Esophagus squamous epithelium (tissue), 4 donors: ENCODE data around the gene FRK.

Experiments used
- CTCF ChIP-seq, 6 experiments: fragments of 450-650 bp in 4 of 6; fragments of 200-600 bp in 2 of 6; sonication (generic) in 2 of 6; IDR thresholded peaks; one replicate each; pipeline ENCODE4 v1.5.1; 2016 to 2019; ENCODE audit warnings: antibody characterized with exemption in 6 of 6, mild to moderate bottlenecking in 4 of 6, moderate library complexity in 4 of 6
- POLR2A ChIP-seq, 4 donors: fragments of 450-650 bp; IDR thresholded peaks; one replicate each; pipeline ENCODE4 v1.6.1; 2017; ENCODE audit warnings: antibody characterized with exemption in 4 of 4, mild to moderate bottlenecking in 4 of 4, moderate library complexity in 3 of 4

- no peak for TF ChIP-seq CTCF (IDR thresholded peaks at IDR 0.05)
- TF ChIP-seq POLR2A (IDR thresholded peaks at IDR 0.05) = no peak
Measured at GRCh38 chr6:115922971-115923370, 137.7 kb downstream of the FRK start.
